HEK293 (cell line): ENCODE data around the gene KCNAB1.

Source experiments
- CTCF ChIA-PET: fragments of 350-600 bp; formaldehyde crosslinking; extraction: SDS; loops from one replicate; lab custom pipeline; 2021; ENCODE audit warnings: antibody characterized with exemption; lab: Yijun Ruan, JAX
- POLR2A ChIA-PET: fragments of 300-600 bp; formaldehyde crosslinking; extraction: SDS; loops from one replicate; lab custom pipeline; 2020; ENCODE audit warnings: antibody characterized with exemption, inconsistent platforms; lab: Yijun Ruan, JAX
- H3K27ac ChIP-seq: fragments of 200-500 bp; sonication (Bioruptor generic); 2 replicates; pipeline ENCODE4 v1.5.1; 2014; ENCODE audit warnings: low read depth, low read length, control low read depth, inconsistent platforms; ENCODE audit errors: extremely low read depth
- H3K36me3 ChIP-seq, 2 experiments: fragments of 200-500 bp in 1 of 2; sonication (Bioruptor generic) in 1 of 2; 1 replicate in 1 of 2; 2 replicates in 1 of 2; pipeline ENCODE4 v1.5.1; 2014 to 2017; ENCODE audit warnings: inconsistent platforms in 2 of 2, low read length in 2 of 2; ENCODE audit not compliant: control insufficient read depth in 2 of 2, insufficient read depth in 1 of 2
- H3K4me1 ChIP-seq: fragments of 200-500 bp; sonication (Bioruptor generic); 2 replicates; pipeline ENCODE4 v1.5.1; 2014; ENCODE audit warnings: mild to moderate bottlenecking, low read length, inconsistent platforms; ENCODE audit not compliant: control insufficient read depth, insufficient read depth
- H3K4me3 ChIP-seq: 2 replicates; pipeline ENCODE4 v1.5.1; 2011; ENCODE audit warnings: low read depth, mild to moderate bottlenecking, control low read depth, low read length, moderate library complexity
- H3K9me3 ChIP-seq: fragments of 200-500 bp; sonication (Bioruptor generic); 2 replicates; pipeline ENCODE4 v1.5.1; 2014; ENCODE audit warnings: low read depth, low read length, inconsistent platforms; ENCODE audit not compliant: control insufficient read depth, insufficient read depth
- GLI4 ChIP-seq: fragments of 450-650 bp; formaldehyde crosslinking; IDR thresholded peaks from 2 replicates; pipeline ENCODE4 v1.5.1; 2016; ENCODE audit warnings: missing biosample characterization, missing genetic modification characterization
- HIC1 ChIP-seq: fragments of 450-650 bp; formaldehyde crosslinking; IDR thresholded peaks from 2 replicates; pipeline ENCODE4 v1.5.1; 2016; ENCODE audit warnings: missing biosample characterization, missing genetic modification characterization
- HOXD13 ChIP-seq: sonication (generic); formaldehyde crosslinking; IDR thresholded peaks from 2 replicates; pipeline ENCODE4 v1.8.0; 2022; ENCODE audit warnings: missing genetic modification reagents, borderline replicate concordance
- KLF16 ChIP-seq: fragments of 450-650 bp; formaldehyde crosslinking; IDR thresholded peaks from 2 replicates; pipeline ENCODE4 v1.5.1; 2017; ENCODE audit warnings: missing biosample characterization, missing genetic modification characterization
- KLF8 ChIP-seq: fragments of 450-650 bp; formaldehyde crosslinking; IDR thresholded peaks from 2 replicates; pipeline ENCODE4 v1.5.1; 2016; ENCODE audit warnings: missing biosample characterization, missing genetic modification characterization
- MEIS1 ChIP-seq: sonication (generic); formaldehyde crosslinking; IDR thresholded peaks from 2 replicates; pipeline ENCODE4 v1.8.1; 2022; ENCODE audit warnings: missing genetic modification reagents, mild to moderate bottlenecking, borderline replicate concordance
- MYNN ChIP-seq: fragments of 450-650 bp; formaldehyde crosslinking; IDR thresholded peaks from 2 replicates; pipeline ENCODE4 v1.5.1; 2016; ENCODE audit warnings: missing biosample characterization, missing genetic modification characterization, borderline replicate concordance
- OSR2 ChIP-seq: fragments of 450-650 bp; formaldehyde crosslinking; IDR thresholded peaks from 2 replicates; pipeline ENCODE4 v1.5.1; 2016; ENCODE audit warnings: missing biosample characterization, missing genetic modification characterization
- OVOL3 ChIP-seq: fragments of 450-650 bp; formaldehyde crosslinking; IDR thresholded peaks from 2 replicates; pipeline ENCODE4 v1.5.1; 2016; ENCODE audit warnings: missing biosample characterization, missing genetic modification characterization
- PRDM1 ChIP-seq: fragments of 450-650 bp; formaldehyde crosslinking; IDR thresholded peaks from 2 replicates; pipeline ENCODE4; 2016; ENCODE audit warnings: missing biosample characterization, missing genetic modification characterization
- SP3 ChIP-seq: fragments of 450-650 bp; formaldehyde crosslinking; IDR thresholded peaks from 2 replicates; pipeline ENCODE4 v1.5.1; 2016; ENCODE audit warnings: missing biosample characterization, missing genetic modification characterization
- TRIM28 ChIP-seq: IDR thresholded peaks from 2 replicates; pipeline ENCODE4 v1.6.1; 2011; ENCODE audit warnings: low read length, control low read depth, borderline replicate concordance
- ZBTB17 ChIP-seq: fragments of 450-650 bp; formaldehyde crosslinking; IDR thresholded peaks from 2 replicates; pipeline ENCODE4 v1.5.1; 2016; ENCODE audit warnings: missing biosample characterization, missing genetic modification characterization
- ZEB2 ChIP-seq: fragments of 450-650 bp; formaldehyde crosslinking; IDR thresholded peaks from 2 replicates; pipeline ENCODE4 v1.5.1; 2016; ENCODE audit warnings: missing biosample characterization, missing genetic modification characterization
- ZNF19 ChIP-seq: fragments of 450-650 bp; formaldehyde crosslinking; IDR thresholded peaks from 2 replicates; pipeline ENCODE4; 2016; ENCODE audit warnings: missing biosample characterization, missing genetic modification characterization, low read depth
- ZNF202 ChIP-seq: fragments of 450-650 bp; formaldehyde crosslinking; IDR thresholded peaks from 2 replicates; pipeline ENCODE4 v1.5.1; 2016; ENCODE audit warnings: missing biosample characterization, missing genetic modification characterization, borderline replicate concordance
- ZNF324 ChIP-seq: fragments of 450-650 bp; formaldehyde crosslinking; IDR thresholded peaks from 2 replicates; pipeline ENCODE4 v1.5.1; 2016; ENCODE audit warnings: missing biosample characterization, missing genetic modification characterization
- ZNF521 ChIP-seq: fragments of 450-650 bp; formaldehyde crosslinking; IDR thresholded peaks from 2 replicates; pipeline ENCODE4 v1.5.1; 2017; ENCODE audit warnings: missing biosample characterization, mild to moderate bottlenecking, missing genetic modification characterization
- ZNF596 ChIP-seq: fragments of 450-650 bp; IDR thresholded peaks from 2 replicates; pipeline ENCODE4 v1.5.0; 2018; ENCODE audit warnings: missing biosample characterization, mild to moderate bottlenecking, missing genetic modification characterization, moderate library complexity
- ZNF677 ChIP-seq: fragments of 450-650 bp; IDR thresholded peaks from 2 replicates; pipeline ENCODE4 v1.5.0; 2018; ENCODE audit warnings: missing biosample characterization, mild to moderate bottlenecking, missing genetic modification characterization, moderate library complexity
- ZNF768 ChIP-seq: fragments of 450-650 bp; formaldehyde crosslinking; IDR thresholded peaks from 2 replicates; pipeline ENCODE4 v1.5.1; 2018; ENCODE audit warnings: missing biosample characterization, mild to moderate bottlenecking, missing genetic modification characterization
- ZNF785 ChIP-seq: fragments of 450-650 bp; formaldehyde crosslinking; IDR thresholded peaks from 2 replicates; pipeline ENCODE4 v1.5.1; 2016; ENCODE audit warnings: missing biosample characterization, missing genetic modification characterization
- ZNF792 ChIP-seq: fragments of 450-650 bp; formaldehyde crosslinking; IDR thresholded peaks from 2 replicates; pipeline ENCODE4 v1.5.1; 2016; ENCODE audit warnings: missing biosample characterization, missing genetic modification characterization
- ZSCAN23 ChIP-seq: fragments of 450-650 bp; formaldehyde crosslinking; IDR thresholded peaks from 2 replicates; pipeline ENCODE4 v1.5.1; 2016; ENCODE audit warnings: missing biosample characterization, missing genetic modification characterization
- ZSCAN4 ChIP-seq: fragments of 450-650 bp; formaldehyde crosslinking; IDR thresholded peaks from 2 replicates; pipeline ENCODE4 v1.5.1; 2017; ENCODE audit warnings: missing biosample characterization, missing genetic modification characterization
- TF ChIP-seq, protein P1 (sequence below): fragments of 450-650 bp; formaldehyde crosslinking; IDR thresholded peaks from 2 replicates; pipeline ENCODE4 v1.5.1; 2016; ENCODE audit warnings: missing biosample characterization, missing genetic modification characterization

KCNAB1 gene

DNA sequence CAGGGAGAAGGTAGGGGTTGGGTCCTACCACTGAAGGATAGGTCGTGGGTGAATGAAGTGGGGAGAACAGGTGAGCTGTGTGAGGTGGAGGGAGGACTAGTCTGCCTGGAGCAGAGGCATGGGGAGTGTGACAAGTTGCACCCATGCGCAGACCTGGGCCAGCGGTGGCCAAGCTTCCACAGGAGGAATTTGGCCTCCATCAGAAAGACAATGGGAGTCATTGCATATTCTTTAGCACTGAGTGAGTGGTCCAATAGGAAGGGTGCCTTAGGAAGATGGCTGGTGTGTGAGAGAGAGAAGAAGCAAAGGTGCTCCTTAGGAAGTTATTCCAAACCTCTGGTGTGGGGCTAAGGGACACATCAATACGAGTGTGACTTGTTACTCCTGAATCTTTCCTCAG is 191.1 kb downstream of the KCNAB1 start:
- no peaks in the 10 kb centered on the region for H3K36me3 ChIP-seq
- CTCF ChIA-PET, result no interaction called here
- no peaks in the 10 kb centered on the region for H3K4me1 ChIP-seq
- no peaks in the 10 kb centered on the region for H3K9me3 ChIP-seq
- POLR2A ChIA-PET, result no interaction called here
- no peak overlapping the region for H3K4me3 ChIP-seq
- no peak overlapping the region for H3K27ac ChIP-seq
- TF ChIP-seq HIC1, result no peak
- TF ChIP-seq ZNF768 (tag by site-specific recombination), result no peak
- no peak for TF ChIP-seq SP3 (tag by site-specific recombination)
- TF ChIP-seq ZNF521 (tag by site-specific recombination), result no peak
- TF ChIP-seq ZSCAN23 (tag by site-specific recombination), result no peak
- TF ChIP-seq ZNF785 (tag by site-specific recombination), result no peak
- no peak for TF ChIP-seq ZSCAN4
- TF ChIP-seq ZNF202, result no peak
- no peak for TF ChIP-seq OVOL3 (tag by site-specific recombination)
- TF ChIP-seq ZNF792, result no peak
- TF ChIP-seq ZNF596, result no peak
- TF ChIP-seq, protein P1, sequence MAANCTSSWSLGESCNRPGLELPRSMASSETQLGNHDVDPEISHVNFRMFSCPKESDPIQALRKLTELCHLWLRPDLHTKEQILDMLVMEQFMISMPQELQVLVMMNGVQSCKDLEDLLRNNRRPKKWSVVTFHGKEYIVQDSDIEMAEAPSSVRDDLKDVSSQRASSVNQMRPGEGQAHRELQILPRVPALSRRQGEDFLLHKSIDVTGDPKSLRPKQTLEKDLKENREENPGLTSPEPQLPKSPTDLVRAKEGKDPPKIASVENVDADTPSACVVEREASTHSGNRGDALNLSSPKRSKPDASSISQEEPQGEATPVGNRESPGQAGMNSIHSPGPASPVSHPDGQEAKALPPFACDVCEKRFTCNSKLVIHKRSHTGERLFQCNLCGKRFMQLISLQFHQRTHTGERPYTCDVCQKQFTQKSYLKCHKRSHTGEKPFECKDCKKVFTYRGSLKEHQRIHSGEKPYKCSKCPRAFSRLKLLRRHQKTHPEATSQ (tag by site-specific recombination), result no peak
- no peak for TF ChIP-seq HOXD13 (CRISPR knock-in tag)
- TF ChIP-seq ZNF677, result no peak
- TF ChIP-seq, all 188 proteins: peak for 0

DNA sequence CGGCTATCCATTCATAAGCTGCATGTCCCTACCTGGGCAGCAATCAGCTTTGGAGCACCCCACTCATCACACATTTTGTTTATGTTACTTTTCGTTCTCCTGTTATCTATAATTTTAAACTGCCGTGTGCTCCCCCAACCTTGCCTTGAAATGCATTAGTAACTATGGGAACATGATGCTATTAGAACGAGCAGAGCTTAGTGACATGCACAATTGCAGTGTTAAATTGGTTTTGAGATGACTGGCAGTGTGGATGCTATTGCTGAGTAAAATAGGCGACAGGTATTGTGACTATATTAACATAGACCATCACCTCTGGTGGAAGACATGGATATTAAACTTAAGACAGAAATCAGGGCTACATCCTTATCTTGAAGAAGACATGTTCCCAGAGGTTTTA is 191.6 kb downstream of the KCNAB1 start:
- TF ChIP-seq GLI4 (tag by site-specific recombination), result no peak
- no peak for TF ChIP-seq MYNN (tag by site-specific recombination)
- no peak for TF ChIP-seq ZNF19 (tag by site-specific recombination)
- TF ChIP-seq ZNF324 (tag by site-specific recombination), result no peak
- no peak for TF ChIP-seq ZEB2 (tag by site-specific recombination)
- no peak for TF ChIP-seq KLF16 (tag by site-specific recombination)
- no peak for TF ChIP-seq PRDM1 (tag by site-specific recombination)
- TF ChIP-seq ZSCAN23 (tag by site-specific recombination), result no peak
- no peak for TF ChIP-seq KLF8 (tag by site-specific recombination)
- TF ChIP-seq TRIM28, result no peak
- TF ChIP-seq OSR2 (tag by site-specific recombination), result no peak
- no peak for TF ChIP-seq ZBTB17
- TF ChIP-seq MEIS1, result no peak
- Histone ChIP-seq H3K9me3 (no peaks in the 10 kb centered on the region), H3K27ac (no peak overlapping the region), H3K4me3 (no peak overlapping the region), H3K36me3 (no peaks in the 10 kb centered on the region), H3K4me1 (no peaks in the 10 kb centered on the region)
- CTCF ChIA-PET, result no interaction called here
- POLR2A ChIA-PET, result interaction anchor here (0.7 kb wide), 1 partner anchor 627 kb away, joined by 4 read pairs; no protein-coding TSS in a partner anchor
